ENCODE data around the gene PGLYRP4. TPM values are rescaled to one million over a fixed set of nuclear protein-coding genes. Genes with fewer than 3 reads are reported as not detected.

Gene PGLYRP4
- total RNA-seq (not detected), polyA plus RNA-seq (not detected)
- long read RNA-seq, donor 1 = 0 reads
- long read RNA-seq, donor 2 = 0 reads
- long read RNA-seq, donor 3 = 0 reads

- no peak within 1 kb of the TSS for H3K27ac ChIP-seq
- H3K27me3 ChIP-seq = peaks cover 0 to 65% (median 36%) of the 10 kb centered on the region in 7 donors
- no peaks in the 10 kb centered on the region for H3K9me3 ChIP-seq
- no peaks in the 10 kb centered on the region for H3K36me3 ChIP-seq
- ATAC-seq = no peak
- no peak for DNase-seq
- intact Hi-C loops (cut with DNase I) = no loop called here
- no peak for TF ChIP-seq CTCF (IDR thresholded peaks at IDR 0.05)
- H3K4me3 ChIP-seq = no peak within 1 kb of the TSS
- H3K4me1 ChIP-seq = peaks cover 0 to 17% (median 0%) of the 10 kb centered on the region in 9 donors
- 57 to 80% methylated on average over 10 of the region's 10 CpGs for WGBS, 2 donors
Measured at GRCh38 chr1:153348511-153349362, at the start of gene PGLYRP4. PGLYRP4 (minus strand) TSS chr1:153348841; CDS start chr1:153347932, 909 bp downstream.

- intact Hi-C loops (cut with DNase I) = no loop called here
Measured at GRCh38 chr1:153397924-153398651, 49.4 kb upstream of the PGLYRP4 start.

GRCh38 chr1:153397051-153397923, 48.6 kb upstream of the PGLYRP4 start:
- peaks cover 0 to 10% (median 0%) of the 10 kb centered on the region in 9 donors for H3K4me1 ChIP-seq
- no peak overlapping the region for H3K4me3 ChIP-seq
- 78 to 87% methylated on average over 19 of the region's 19 CpGs for WGBS, 2 donors
- ATAC-seq (no peak), DNase-seq (no peak)
- intact Hi-C loops (cut with DNase I) = no loop called here
- no peak overlapping the region for H3K27ac ChIP-seq
- no peak for TF ChIP-seq CTCF (IDR thresholded peaks at IDR 0.05)
- H3K27me3 ChIP-seq = peaks cover 0 to 27% (median 4%) of the 10 kb centered on the region in 7 donors
- H3K9me3 ChIP-seq = no peaks in the 10 kb centered on the region
- no peaks in the 10 kb centered on the region for H3K36me3 ChIP-seq

More at GRCh38 chr1:153397924-153398651, 49.4 kb upstream of the PGLYRP4 start:
- Histone ChIP-seq H3K27me3 (peaks cover 0 to 24% (median 4%) of the 10 kb centered on the region in 7 donors), H3K27ac (no peak overlapping the region), H3K36me3 (no peaks in the 10 kb centered on the region), H3K4me3 (no peak overlapping the region), H3K9me3 (no peaks in the 10 kb centered on the region), H3K4me1 (peaks cover 0 to 7% (median 0%) of the 10 kb centered on the region in 9 donors)
- WGBS, 2 donors = 77 to 83% methylated on average over 6 of the region's 6 CpGs
- no peak for DNase-seq
- no peak for ATAC-seq
- TF ChIP-seq CTCF (IDR thresholded peaks at IDR 0.05) = no peak

All from heart right ventricle (tissue), 16 donors.